GM18505 (cell line): ENCODE data around the gene COL18A1.

Source experiments
- ATAC-seq: cut with Tn5 transposase; IDR thresholded peaks from one replicate; pipeline ENCODE4 v1.9.1; 2021; ENCODE audit not compliant: unreplicated experiment
- POLR2A ChIP-seq: IDR thresholded peaks from 4 replicates; pipeline ENCODE4 v1.6.1; 2011; ENCODE audit warnings: borderline replicate concordance; ENCODE audit not compliant: insufficient read depth, insufficient read length; ENCODE audit errors: extremely low read depth

Gene COL18A1

GRCh38 chr21:45475004-45475685 lies 70.2 kb downstream of the COL18A1 start:
- no peak for ATAC-seq
- TF ChIP-seq POLR2A: no peak

DNA sequence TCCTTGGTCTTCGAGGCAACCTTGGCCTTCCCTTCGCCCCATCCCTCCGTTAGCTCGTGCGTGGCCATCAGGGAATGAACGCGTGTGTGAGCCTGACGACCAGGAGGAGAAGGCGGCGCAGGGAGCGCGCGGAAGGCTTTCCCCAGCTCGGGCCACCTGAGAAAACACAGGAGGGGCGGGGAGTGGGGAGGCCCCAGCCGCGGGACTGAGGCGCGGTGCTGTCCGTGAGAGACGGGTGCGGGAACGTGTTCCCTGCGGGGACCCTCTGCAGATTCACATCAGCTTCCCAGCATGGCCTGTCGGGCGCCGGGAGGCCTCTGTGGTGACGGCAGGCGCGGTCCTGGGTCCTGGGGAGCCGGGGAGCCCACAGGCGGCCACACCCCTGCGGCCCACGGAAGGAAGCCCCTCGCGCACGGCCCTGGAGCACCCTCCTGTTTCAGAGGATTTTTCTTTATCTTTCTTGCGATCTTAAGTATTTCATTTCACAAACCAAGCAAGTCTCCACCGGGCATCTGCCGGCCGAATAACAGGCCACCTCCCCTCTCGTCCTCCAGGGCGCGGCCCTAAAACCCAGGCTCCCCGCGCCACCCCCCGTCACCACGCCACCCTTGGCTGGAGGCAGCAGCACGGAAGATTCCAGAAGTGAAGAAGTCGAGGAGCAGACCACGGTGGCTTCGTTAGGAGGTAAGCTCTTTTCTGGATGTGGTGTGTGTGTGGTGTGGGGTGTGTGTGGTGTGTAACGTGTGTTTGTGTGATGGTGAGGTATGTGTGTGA lies 71.0 kb downstream of the COL18A1 start:
- no peak for TF ChIP-seq POLR2A
- no peak for ATAC-seq

DNA sequence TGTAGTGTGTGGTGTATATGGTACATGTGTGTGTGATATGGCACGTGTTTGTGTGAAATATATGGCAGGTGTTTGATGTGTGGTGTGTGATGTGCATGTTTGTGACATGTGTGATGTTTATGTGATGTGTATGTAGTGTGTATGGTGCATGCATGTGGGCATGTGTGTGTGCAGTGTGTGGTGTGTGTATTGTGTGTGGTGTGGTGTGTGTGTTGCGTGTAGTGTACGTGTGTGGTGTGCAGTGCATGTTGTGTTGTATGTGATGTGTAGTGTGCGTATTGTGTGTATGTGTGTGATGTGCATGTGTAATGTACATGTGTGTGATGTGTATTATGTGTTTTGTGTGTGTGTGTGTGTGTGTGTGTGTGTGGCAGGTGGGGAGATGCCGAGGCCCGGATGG lies 71.6 kb downstream of the COL18A1 start:
- no peak for ATAC-seq
- TF ChIP-seq POLR2A: no peak

- TF ChIP-seq POLR2A: no peak
- no peak for ATAC-seq
These were observed 72.5 kb downstream of the COL18A1 start for GRCh38 chr21:45477176-45478114.

- no peak for TF ChIP-seq POLR2A
- no peak for ATAC-seq
These were observed 73.3 kb downstream of the COL18A1 start for GRCh38 chr21:45478115-45478801.

- ATAC-seq: no peak
- no peak for TF ChIP-seq POLR2A
These were observed 74.1 kb downstream of the COL18A1 start for GRCh38 chr21:45478816-45479669.

DNA sequence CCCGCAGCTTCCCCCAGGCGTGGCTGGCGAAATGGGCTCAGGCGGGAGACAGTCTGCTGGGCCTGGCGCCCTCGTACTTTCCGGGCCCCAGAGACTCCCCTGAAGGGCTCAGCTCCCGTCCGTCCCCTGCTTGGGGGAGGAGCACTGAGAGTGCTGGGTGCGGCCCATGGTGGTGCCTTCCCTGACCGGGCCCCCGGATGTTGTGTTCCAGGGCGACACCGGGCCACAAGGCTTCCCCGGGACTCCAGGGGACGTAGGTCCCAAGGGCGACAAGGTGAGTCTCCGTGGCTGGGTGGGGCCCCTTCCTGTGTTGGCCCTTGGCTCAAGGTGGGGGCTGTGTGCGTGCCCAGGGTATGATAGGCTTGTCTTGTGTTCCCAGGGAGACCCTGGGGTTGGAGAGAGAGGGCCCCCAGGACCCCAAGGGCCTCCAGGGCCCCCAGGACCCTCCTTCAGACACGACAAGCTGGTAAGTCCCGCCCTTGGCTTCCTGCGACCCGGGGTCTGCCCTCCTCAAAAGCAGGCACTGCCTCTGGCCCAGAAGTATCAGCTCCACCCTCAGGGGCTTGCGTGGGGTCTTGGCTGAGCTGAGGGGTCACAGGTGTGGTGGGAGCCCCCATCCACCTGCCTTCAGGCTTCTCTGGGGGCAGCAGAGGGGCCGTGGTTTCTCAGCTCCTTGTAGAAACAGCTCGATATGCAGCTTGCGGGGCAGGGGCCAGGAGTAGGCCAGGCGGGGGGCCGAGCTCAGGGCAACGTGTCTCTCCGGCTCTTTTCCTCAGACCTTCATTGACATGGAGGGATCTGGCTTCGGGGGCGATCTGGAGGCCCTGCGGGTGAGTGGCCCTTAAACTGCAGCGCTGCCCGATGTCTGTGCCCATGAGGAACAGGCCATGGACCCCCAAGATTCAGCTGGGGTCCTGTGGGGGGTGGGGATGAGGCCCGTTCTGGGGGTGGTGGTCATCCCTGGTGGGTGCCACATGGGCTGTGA lies 75.0 kb downstream of the COL18A1 start:
- no peak for ATAC-seq
- no peak for TF ChIP-seq POLR2A

- TF ChIP-seq POLR2A: no peak
- no peak for ATAC-seq
These were observed 75.9 kb downstream of the COL18A1 start for GRCh38 chr21:45480701-45481500.

- no peak for TF ChIP-seq POLR2A
- ATAC-seq: no peak
These were observed 76.6 kb downstream of the COL18A1 start for GRCh38 chr21:45481566-45481965.
